ENCODE data around the gene ACER3. TPM values are rescaled to one million over a fixed set of nuclear protein-coding genes. Genes with fewer than 3 reads are reported as not detected.
A peak's percentile ranks its signal among the peaks of the same experiment; 100 is the strongest.

Gene ACER3
- total RNA-seq, 1 donor from 2014 or later = 16.2 TPM

DNA sequence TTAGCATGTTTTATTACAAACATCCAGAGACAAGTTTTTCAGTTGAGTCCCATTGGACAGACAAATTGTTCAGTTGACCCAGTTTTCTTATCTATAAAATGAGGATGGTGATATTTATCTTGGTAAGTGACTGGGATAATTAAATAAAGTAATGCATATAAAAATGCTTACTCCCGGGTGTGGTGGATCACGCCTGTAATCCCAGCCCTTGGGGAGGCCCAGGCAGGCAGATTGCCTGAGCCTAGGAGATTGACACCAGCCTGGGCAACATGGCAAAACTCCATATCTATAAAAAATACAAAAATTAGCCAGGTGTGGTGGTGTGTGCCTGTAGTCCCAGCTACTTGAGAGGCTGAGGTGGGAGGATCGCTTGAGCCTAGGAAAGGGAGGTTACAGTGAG, 15.6 kb upstream of the ACER3 start:
- no peak overlapping the region for H3K27ac ChIP-seq
- DNase-seq (ENCODE audit: extremely low spot score in 2 of 2) = no peak
- H3K4me1 ChIP-seq = no peaks in the 10 kb centered on the region
- intact Hi-C loops (cut with DNase I) = no loop called here
- H3K36me3 ChIP-seq = no peaks in the 10 kb centered on the region
- no peaks in the 10 kb centered on the region for H3K9me3 ChIP-seq
- no peaks in the 10 kb centered on the region for H3K27me3 ChIP-seq
- H3K4me3 ChIP-seq = no peak overlapping the region
- TF ChIP-seq POLR2A (IDR thresholded peaks at IDR 0.05) (no peak), POLR2AphosphoS5 (IDR thresholded peaks at IDR 0.05; ENCODE audit: insufficient read depth in 1 of 2, low read depth in 1 of 2) (no peak), CTCF (IDR thresholded peaks at IDR 0.05) (no peak)

DNA sequence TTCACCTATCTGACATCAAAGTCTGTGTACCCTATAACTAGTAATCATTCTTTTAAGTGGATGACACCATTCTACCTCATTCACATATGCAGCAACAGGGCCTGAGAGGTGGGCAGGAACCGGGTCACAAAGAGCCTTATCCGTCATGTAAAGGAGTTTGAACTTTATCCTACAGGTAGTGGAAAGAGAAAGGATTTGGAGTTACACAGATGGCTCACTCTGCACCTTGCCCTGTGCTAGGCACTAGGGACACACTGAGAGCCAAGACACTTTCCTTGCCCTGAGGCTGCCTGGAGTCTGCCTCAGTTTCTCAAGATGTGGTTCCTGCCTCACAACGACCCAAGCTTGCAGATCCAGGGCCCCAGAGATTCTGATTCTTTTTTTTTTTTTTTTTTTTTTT, 14.3 kb upstream of the ACER3 start:
- intact Hi-C loops (cut with DNase I) = no loop called here
- TF ChIP-seq POLR2AphosphoS5 (IDR thresholded peaks at IDR 0.05; ENCODE audit: insufficient read depth in 1 of 2, low read depth in 1 of 2) (no peak), POLR2A (IDR thresholded peaks at IDR 0.05) (no peak), CTCF (IDR thresholded peaks at IDR 0.05) (no peak)
- peak in 1 of 2 donors; percentile 64 for DNase-seq (ENCODE audit: extremely low spot score in 2 of 2)

DNA sequence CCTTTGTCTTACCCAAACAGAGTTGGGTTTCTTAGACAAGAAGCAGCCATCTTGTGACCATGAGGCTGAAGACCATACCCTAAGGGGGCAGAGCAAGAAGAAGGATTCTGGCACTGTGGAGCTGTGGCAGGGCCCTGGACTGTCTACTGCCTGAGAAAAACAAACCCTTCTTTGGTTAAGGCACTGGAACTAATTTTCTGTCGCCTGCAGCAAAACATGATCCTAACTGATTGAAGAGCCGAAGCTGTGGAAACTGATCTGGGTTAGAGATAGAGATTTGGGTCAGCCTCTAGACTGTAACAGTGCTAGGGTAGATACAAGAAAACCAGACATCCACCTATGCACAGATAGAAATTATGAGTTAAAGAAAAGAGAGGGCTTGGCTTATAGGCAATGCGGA, 11.3 kb upstream of the ACER3 start:
- TF ChIP-seq POLR2AphosphoS5 (IDR thresholded peaks at IDR 0.05; ENCODE audit: insufficient read depth in 1 of 2, low read depth in 1 of 2) (no peak), POLR2A (IDR thresholded peaks at IDR 0.05) (no peak), CTCF (IDR thresholded peaks at IDR 0.05) (no peak)
- H3K27me3 ChIP-seq = no peaks in the 10 kb centered on the region
- H3K4me1 ChIP-seq = peaks cover 13% of the 10 kb centered on the region
- intact Hi-C loops (cut with DNase I) = no loop called here
- H3K4me3 ChIP-seq = no peak overlapping the region
- no peaks in the 10 kb centered on the region for H3K9me3 ChIP-seq
- H3K36me3 ChIP-seq = no peaks in the 10 kb centered on the region
- DNase-seq (ENCODE audit: extremely low spot score in 2 of 2) = peak in 1 of 2 donors; percentile 52
- no peak overlapping the region for H3K27ac ChIP-seq

More for the DNA sequence above, 14.3 kb upstream of the ACER3 start:
- H3K4me1 ChIP-seq = peaks cover 13% of the 10 kb centered on the region
- no peak overlapping the region for H3K4me3 ChIP-seq
- no peak overlapping the region for H3K27ac ChIP-seq
- H3K36me3 ChIP-seq = no peaks in the 10 kb centered on the region
- no peaks in the 10 kb centered on the region for H3K9me3 ChIP-seq
- no peaks in the 10 kb centered on the region for H3K27me3 ChIP-seq

- no peak for TF ChIP-seq POLR2A (IDR thresholded peaks at IDR 0.05)
- no peak for TF ChIP-seq POLR2AphosphoS5 (IDR thresholded peaks at IDR 0.05; ENCODE audit: insufficient read depth in 1 of 2, low read depth in 1 of 2)
- no peak for TF ChIP-seq CTCF (IDR thresholded peaks at IDR 0.05)
- Histone ChIP-seq H3K4me1 (peaks cover 13% of the 10 kb centered on the region), H3K36me3 (no peaks in the 10 kb centered on the region), H3K9me3 (no peaks in the 10 kb centered on the region), H3K4me3 (no peak overlapping the region), H3K27ac (peak overlapping the region; percentile 23), H3K27me3 (no peaks in the 10 kb centered on the region)
- intact Hi-C loops (cut with DNase I) = no loop called here
- no peak for DNase-seq (ENCODE audit: extremely low spot score in 2 of 2)
Observed at GRCh38 chr11:76850130-76850529, 10.6 kb upstream of the ACER3 start.

GRCh38 chr11:76850815-76851214, 9.9 kb upstream of the ACER3 start:
- H3K9me3 ChIP-seq = no peaks in the 10 kb centered on the region
- DNase-seq (ENCODE audit: extremely low spot score in 2 of 2) = peak in 1 of 2 donors; percentile 52
- no peaks in the 10 kb centered on the region for H3K27me3 ChIP-seq
- no peak for TF ChIP-seq POLR2AphosphoS5 (IDR thresholded peaks at IDR 0.05; ENCODE audit: insufficient read depth in 1 of 2, low read depth in 1 of 2)
- H3K36me3 ChIP-seq = no peaks in the 10 kb centered on the region
- peak overlapping the region; percentile 23 for H3K27ac ChIP-seq
- peaks cover 13% of the 10 kb centered on the region for H3K4me1 ChIP-seq
- no peak overlapping the region for H3K4me3 ChIP-seq
- intact Hi-C loops (cut with DNase I) = no loop called here
